Epithelial cell of esophagus (primary cell): ENCODE measurements around the gene RPGR.

ENCODE experiments used
- DNase-seq: peaks from one replicate; pipeline ENCODE4 v3.0.0; 2010; ENCODE audit warnings: low read depth
- H3K4me3 ChIP-seq: 2 replicates; pipeline ENCODE4 v1.5.1; 2011; ENCODE audit warnings: mild to moderate bottlenecking, low read length, control low read depth
- TF ChIP-seq, protein P1 (sequence below): IDR thresholded peaks from 2 replicates; pipeline ENCODE4 v1.5.1; 2011; ENCODE audit warnings: low read depth, mild to moderate bottlenecking, low read length, control low read depth, inconsistent platforms; ENCODE audit not compliant: insufficient read depth; ENCODE audit errors: missing control alignments

RPGR gene

DNA sequence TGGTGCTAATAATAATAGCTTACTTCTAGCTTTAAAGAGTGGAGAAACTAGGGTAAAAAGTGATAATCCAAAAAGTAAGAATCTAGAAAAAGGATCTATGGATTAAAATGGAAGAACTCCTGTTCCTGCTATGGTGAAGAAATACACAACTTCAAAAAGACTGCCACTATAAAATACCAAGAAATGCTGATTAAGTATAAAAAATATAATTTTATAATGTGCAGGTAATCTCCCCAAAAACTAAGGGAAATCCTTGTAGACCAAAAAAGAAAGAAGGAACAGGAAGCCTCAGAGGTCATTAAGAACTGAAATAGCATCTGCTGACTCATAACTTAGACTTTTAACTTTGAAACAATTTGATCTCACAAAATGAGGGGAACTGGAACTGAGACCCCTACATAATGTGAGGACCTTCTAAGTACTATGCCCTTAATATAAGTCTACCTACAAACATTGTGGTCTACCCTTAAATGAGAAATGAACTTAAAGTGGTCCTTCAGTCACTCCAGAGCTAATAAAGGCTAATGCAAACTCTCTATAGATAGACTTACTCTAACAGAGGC is 56.1 kb downstream of the RPGR start:
- DNase-seq = no peak
- TF ChIP-seq, protein P1, sequence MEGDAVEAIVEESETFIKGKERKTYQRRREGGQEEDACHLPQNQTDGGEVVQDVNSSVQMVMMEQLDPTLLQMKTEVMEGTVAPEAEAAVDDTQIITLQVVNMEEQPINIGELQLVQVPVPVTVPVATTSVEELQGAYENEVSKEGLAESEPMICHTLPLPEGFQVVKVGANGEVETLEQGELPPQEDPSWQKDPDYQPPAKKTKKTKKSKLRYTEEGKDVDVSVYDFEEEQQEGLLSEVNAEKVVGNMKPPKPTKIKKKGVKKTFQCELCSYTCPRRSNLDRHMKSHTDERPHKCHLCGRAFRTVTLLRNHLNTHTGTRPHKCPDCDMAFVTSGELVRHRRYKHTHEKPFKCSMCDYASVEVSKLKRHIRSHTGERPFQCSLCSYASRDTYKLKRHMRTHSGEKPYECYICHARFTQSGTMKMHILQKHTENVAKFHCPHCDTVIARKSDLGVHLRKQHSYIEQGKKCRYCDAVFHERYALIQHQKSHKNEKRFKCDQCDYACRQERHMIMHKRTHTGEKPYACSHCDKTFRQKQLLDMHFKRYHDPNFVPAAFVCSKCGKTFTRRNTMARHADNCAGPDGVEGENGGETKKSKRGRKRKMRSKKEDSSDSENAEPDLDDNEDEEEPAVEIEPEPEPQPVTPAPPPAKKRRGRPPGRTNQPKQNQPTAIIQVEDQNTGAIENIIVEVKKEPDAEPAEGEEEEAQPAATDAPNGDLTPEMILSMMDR = no peak
- no peak overlapping the region for H3K4me3 ChIP-seq

GRCh38 chrX:38268011-38268410 is 59.3 kb downstream of the RPGR start:
- DNase-seq = no peak
- TF ChIP-seq, protein P1 = no peak
- H3K4me3 ChIP-seq = no peak overlapping the region

- TF ChIP-seq, protein P1 = no peak
- no peak for DNase-seq
Observed at GRCh38 chrX:38262715-38263620, 64.3 kb downstream of the RPGR start.

GRCh38 chrX:38260231-38260630 is 67.1 kb downstream of the RPGR start:
- peak; percentile 41 for DNase-seq
- no peak overlapping the region for H3K4me3 ChIP-seq
- TF ChIP-seq, protein P1 = peak; percentile 61

More at GRCh38 chrX:38262715-38263620, 64.3 kb downstream of the RPGR start:
- no peak overlapping the region for H3K4me3 ChIP-seq

DNA sequence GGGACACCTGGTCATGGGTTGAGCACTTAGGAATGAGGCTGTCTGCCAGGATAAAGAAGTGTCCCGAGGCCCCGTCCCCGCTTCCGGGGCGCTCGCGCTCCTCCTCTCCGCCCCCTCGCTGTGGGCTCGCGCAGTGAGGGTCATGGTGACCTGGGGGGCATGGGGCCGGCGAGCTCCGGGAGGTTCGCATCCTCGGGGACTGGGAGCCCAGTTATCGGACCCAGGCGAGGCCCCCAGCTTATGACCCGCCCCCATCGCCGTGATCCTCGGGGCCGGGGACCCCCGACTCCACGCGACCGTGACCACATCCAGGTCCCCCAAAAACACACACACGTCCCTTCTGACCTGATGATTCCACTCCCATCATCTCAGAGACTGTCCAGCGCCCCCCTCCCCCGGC is 71.3 kb downstream of the RPGR start:
- H3K4me3 ChIP-seq = no peak overlapping the region
- no peak for DNase-seq
- TF ChIP-seq, protein P1 = no peak

GRCh38 chrX:38249965-38250364 is 77.3 kb downstream of the RPGR start:
- no peak for DNase-seq
- TF ChIP-seq, protein P1 = no peak
- H3K4me3 ChIP-seq = no peak overlapping the region

- no peak for DNase-seq
- no peak overlapping the region for H3K4me3 ChIP-seq
- TF ChIP-seq, protein P1 = no peak
Observed at GRCh38 chrX:38247051-38247450, 80.3 kb downstream of the RPGR start.
